Measurements from ENCODE around the gene NECTIN3. TPM values are rescaled to one million over a fixed set of nuclear protein-coding genes. Genes with fewer than 3 reads are reported as not detected.

Gene NECTIN3
- total and polyA plus RNA-seq, 10 of the 15 experiments (the other 5 are each of a cell fraction or from before 2014, with no cell fraction given): 0.21 TPM; not detected in 9

GRCh38 chr3:111210003-111210711 is 138.5 kb downstream of the NECTIN3 start (continued):
- TF ChIP-seq CHD4 (IDR thresholded peaks at IDR 0.05): no peak
- no peak for TF ChIP-seq SRF (IDR thresholded peaks at IDR 0.05; ENCODE audit: low read depth in 2 of 2, low read length in 2 of 2)
- no peak for TF ChIP-seq MYC (IDR thresholded peaks at IDR 0.05; ENCODE audit: insufficient read depth, insufficient read length, insufficient replicate concordance, low read length, severe bottlenecking)
- no peak for TF ChIP-seq FOXK2 (IDR thresholded peaks at IDR 0.05)
- TF ChIP-seq SMARCA5 (IDR thresholded peaks at IDR 0.05): no peak
- TF ChIP-seq LARP7 (IDR thresholded peaks at IDR 0.05): no peak
- TF ChIP-seq ATF2 (IDR thresholded peaks at IDR 0.05; ENCODE audit: low read length): no peak

GRCh38 chr3:111210866-111211564 is 139.4 kb downstream of the NECTIN3 start:
- ChIA-PET CTCF (no interaction called here), RAD21 (ENCODE audit: unreplicated experiment) (no interaction called here), SMC1A (ENCODE audit: uncharacterized antibody, unreplicated experiment) (no interaction called here), POLR2A (no interaction called here)
- Histone ChIP-seq H3K36me3 (ENCODE audit: control insufficient read depth in 2 of 2, insufficient read depth in 2 of 2, low read length in 1 of 2) (no peaks in the 10 kb centered on the region), H3K4me3 (no peak overlapping the region), H3K4me1 (ENCODE audit: control insufficient read depth, insufficient read depth, low read length) (no peaks in the 10 kb centered on the region), H2AFZ (ENCODE audit: control insufficient read depth, low read depth, low read length) (no peak overlapping the region), H3K9ac (ENCODE audit: control insufficient read depth, insufficient read depth, low read length) (no peak overlapping the region), H3K4me2 (ENCODE audit: control insufficient read depth, insufficient read depth) (no peak overlapping the region), H3K27me3 (replicated peaks in 1 of 2; ENCODE audit: control insufficient read depth in 2 of 2, insufficient read depth in 2 of 2, low read length in 1 of 2) (no peaks in the 10 kb centered on the region), H3K79me2 (ENCODE audit: control insufficient read depth, insufficient read depth, low read length) (no peaks in the 10 kb centered on the region), H4K20me1 (ENCODE audit: control insufficient read depth, insufficient read depth) (no peaks in the 10 kb centered on the region), H3K9me3 (replicated peaks; ENCODE audit: control insufficient read depth, insufficient read depth, low read length) (no peaks in the 10 kb centered on the region), H3K27ac (ENCODE audit: control insufficient read depth, insufficient read depth) (no peak overlapping the region)
- 13% methylated on average over 3 of the region's 3 CpGs for WGBS (ENCODE audit: insufficient coverage, insufficient replicate concordance, low lambda C conversion rate, missing lambda C conversion rate)
- in situ Hi-C loops (cut with MboI): no loop called here
- DNase-seq (ENCODE audit: low read depth, low spot score): no peak
- ATAC-seq: no peak
- no peak for FAIRE-seq
- no TSS peak for BruUV-seq (replicated peaks)
- intact Hi-C loops (cut with micrococcal nuclease; ENCODE audit: unreplicated experiment): no loop called here
- TF ChIP-seq CBX5 (IDR thresholded peaks at IDR 0.05; ENCODE audit: low read depth) (no peak), USF1 (IDR thresholded peaks at IDR 0.05; ENCODE audit: borderline replicate concordance, extremely low read length, insufficient read depth, low read depth, low read length) (no peak), NFYA (IDR thresholded peaks at IDR 0.05; ENCODE audit: borderline replicate concordance, low read depth, low read length) (no peak), SUZ12 (IDR thresholded peaks at IDR 0.05; ENCODE audit: unreplicated experiment) (no peak), TCF7 (IDR thresholded peaks at IDR 0.05; ENCODE audit: borderline replicate concordance) (no peak), E4F1 (IDR thresholded peaks at IDR 0.05; ENCODE audit: borderline replicate concordance, partially characterized antibody) (no peak), JUND (IDR thresholded peaks at IDR 0.05; ENCODE audit: low read depth, low read length) (no peak)

Measured in GM12878 (cell line).